Upper lobe of left lung (tissue), 4 donors: ENCODE measurements around the gene SERPINB10.

ENCODE experiments used
- CTCF ChIP-seq, 6 experiments: fragments of 450-650 bp in 4 of 6; fragments of 200-600 bp in 2 of 6; sonication (generic) in 2 of 6; IDR thresholded peaks; one replicate each; pipeline ENCODE4 v1.5.1; 2016 to 2019; ENCODE audit warnings: antibody characterized with exemption in 6 of 6
- EP300 ChIP-seq, 4 donors: sonication (generic); formaldehyde crosslinking; IDR thresholded peaks; one replicate each; pipeline ENCODE4 v1.5.1; 2017; ENCODE audit warnings: antibody characterized with exemption in 4 of 4, control low read depth in 2 of 4
- POLR2AphosphoS5 ChIP-seq, 2 donors: sonication (generic); formaldehyde crosslinking; IDR thresholded peaks; one replicate each; pipeline ENCODE4 v1.5.1; 2017; ENCODE audit warnings: antibody characterized with exemption in 2 of 2

GRCh38 chr18:63903851-63904570 lies 3.7 kb upstream of the SERPINB10 start:
- TF ChIP-seq CTCF (IDR thresholded peaks at IDR 0.05) (no peak), EP300 (IDR thresholded peaks at IDR 0.05) (no peak), POLR2AphosphoS5 (IDR thresholded peaks at IDR 0.05) (no peak)
